Esophagus muscularis mucosa (tissue), 4 donors: ENCODE data around the gene EXOC6B.

Experiments
- CTCF ChIP-seq, 3 experiments: fragments of 200-600 bp in 2 of 3; fragments of 450-650 bp in 1 of 3; sonication (generic) in 2 of 3; IDR thresholded peaks; one replicate each; pipeline ENCODE4 v1.5.1; 2017 to 2019; ENCODE audit warnings: antibody characterized with exemption in 3 of 3, mild to moderate bottlenecking in 2 of 3, moderate library complexity in 1 of 3
- EP300 ChIP-seq: sonication (generic); formaldehyde crosslinking; IDR thresholded peaks from one replicate; pipeline ENCODE4 v1.6.1; 2017; ENCODE audit warnings: antibody characterized with exemption
- POLR2A ChIP-seq: fragments of 450-650 bp; IDR thresholded peaks from one replicate; pipeline ENCODE4 v1.6.1; 2017; ENCODE audit warnings: antibody characterized with exemption, moderate library complexity, mild to moderate bottlenecking, low read depth
- POLR2AphosphoS5 ChIP-seq, 2 donors: sonication (generic); formaldehyde crosslinking; IDR thresholded peaks; one replicate each; pipeline ENCODE4 v1.6.1; 2017; ENCODE audit warnings: antibody characterized with exemption in 2 of 2

- TF ChIP-seq POLR2A (no peak), CTCF (IDR thresholded peaks at IDR 0.05) (no peak), EP300 (no peak), POLR2AphosphoS5 (IDR thresholded peaks at IDR 0.05) (no peak)
These were observed 22.8 kb upstream of the EXOC6B start for GRCh38 chr2:72848436-72849137.
